ENCODE data around the gene RTN4.
"Not testable (repeated sequence)": the region's sequence is repeated elsewhere in the genome, so short reads cannot be mapped to it uniquely, and the experiment has no call there.

RTN4 gene

DNA sequence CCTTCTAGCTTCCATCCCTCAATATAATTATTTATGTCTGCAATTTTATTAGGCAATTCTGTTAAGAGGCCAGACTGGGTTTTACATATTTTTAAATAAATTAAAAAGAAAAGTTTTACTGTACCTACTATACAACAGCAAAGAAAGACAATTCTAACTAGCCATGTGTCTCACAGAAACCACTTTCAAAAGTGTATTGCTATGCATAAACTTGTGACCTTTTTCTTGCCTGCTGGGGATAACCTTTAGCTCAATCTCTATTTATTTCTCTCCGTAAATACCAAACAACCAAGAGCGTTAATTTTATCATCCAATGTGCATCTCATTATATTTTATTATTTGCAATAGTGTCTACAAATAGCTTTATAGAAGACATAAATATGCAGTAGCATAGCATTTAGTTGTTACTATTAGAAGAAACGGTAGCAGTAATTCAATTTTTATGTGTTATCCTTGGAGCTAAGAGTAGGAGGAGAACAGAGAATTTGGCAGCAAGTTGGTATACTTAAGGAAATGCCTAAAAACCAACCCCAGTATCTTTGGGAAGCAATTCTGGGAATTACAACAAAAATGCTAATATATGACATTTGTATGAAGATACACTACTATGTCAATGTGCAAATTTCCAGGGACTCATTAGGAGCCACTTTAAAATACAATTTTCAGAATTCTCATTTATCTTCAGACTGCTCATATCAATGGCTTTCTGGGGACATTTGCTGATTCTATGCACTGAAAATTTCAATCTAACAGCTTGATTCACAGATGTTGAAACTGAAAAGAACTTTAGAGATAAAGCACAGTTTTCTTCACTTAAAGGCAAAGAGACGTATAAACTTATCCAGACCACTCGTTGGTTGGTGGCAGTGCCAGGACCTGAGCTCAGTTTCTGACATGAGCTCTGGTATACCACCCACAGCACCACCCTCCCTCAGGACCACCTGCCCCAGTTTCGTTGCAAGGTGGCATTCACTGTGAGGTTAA, 23.0 kb upstream of the RTN4 start:
- no peak for DNase-seq

DNA sequence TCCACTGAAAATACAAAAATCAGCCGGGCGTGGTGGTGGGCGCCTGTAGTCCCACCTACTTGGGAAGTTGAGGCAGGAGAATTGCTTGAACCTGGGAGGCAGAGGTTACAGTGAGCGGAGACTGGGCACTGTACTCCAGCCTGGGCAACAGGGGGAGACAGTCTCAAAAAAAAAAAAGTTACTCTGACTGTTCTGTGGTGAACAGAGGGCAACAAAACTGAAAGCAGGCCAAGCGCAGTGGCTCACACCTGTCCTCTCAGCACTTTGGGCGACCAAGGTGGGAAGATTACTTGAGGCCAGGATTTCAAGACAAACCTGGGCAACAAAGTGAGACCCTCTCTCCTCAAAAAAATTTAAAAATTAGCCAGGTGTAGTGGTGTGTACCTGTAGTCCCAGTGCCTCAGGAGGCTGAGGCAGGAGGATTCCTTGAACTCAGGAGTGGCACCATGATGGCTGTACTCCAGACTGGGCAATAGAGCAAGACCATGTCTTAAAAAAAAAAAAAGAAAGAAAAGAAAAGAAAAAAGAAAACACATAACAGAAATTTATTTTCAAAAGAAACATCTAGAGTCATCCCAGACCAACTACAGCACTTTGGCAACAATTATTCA, 13.6 kb upstream of the RTN4 start:
- no peak for DNase-seq

DNA sequence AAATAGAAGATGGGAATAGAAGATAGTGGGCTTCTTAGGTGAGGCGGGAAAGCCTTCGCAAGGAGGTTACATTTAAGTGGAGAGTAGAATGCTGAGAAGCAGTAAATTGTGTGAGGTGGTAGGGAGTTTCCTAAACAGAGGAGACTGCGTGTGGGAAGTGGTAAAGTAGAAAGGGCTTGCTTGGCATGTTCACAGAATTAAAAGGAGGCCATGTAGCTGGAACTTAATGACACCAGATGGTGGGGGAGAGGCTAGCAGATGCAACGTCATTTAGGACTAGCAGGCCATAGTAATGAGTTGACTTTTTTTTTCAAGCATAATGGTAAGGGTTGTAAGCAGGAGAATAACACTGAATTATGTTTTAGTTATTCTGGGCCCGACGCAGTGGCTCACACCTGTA, 13.0 kb upstream of the RTN4 start:
- no peak for DNase-seq

DNA sequence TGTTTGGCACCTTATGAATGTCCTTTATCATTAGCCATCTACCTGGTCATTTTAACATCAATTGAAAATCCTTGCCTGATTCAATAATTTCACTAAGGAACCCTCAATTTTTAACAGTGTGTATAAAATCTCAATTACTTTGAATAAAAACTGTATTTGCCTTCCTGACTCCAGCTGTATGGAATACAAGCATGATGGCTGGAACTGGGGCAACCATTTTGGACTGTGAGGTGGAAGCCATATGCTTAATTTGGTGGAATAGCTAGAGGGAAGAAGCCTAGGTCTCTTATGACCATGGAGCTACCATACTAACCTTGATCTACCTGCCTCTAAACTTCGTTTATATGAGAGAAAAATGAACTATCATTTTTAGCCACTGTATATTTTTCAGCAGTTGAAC, 12.5 kb upstream of the RTN4 start:
- DNase-seq: no peak

DNA sequence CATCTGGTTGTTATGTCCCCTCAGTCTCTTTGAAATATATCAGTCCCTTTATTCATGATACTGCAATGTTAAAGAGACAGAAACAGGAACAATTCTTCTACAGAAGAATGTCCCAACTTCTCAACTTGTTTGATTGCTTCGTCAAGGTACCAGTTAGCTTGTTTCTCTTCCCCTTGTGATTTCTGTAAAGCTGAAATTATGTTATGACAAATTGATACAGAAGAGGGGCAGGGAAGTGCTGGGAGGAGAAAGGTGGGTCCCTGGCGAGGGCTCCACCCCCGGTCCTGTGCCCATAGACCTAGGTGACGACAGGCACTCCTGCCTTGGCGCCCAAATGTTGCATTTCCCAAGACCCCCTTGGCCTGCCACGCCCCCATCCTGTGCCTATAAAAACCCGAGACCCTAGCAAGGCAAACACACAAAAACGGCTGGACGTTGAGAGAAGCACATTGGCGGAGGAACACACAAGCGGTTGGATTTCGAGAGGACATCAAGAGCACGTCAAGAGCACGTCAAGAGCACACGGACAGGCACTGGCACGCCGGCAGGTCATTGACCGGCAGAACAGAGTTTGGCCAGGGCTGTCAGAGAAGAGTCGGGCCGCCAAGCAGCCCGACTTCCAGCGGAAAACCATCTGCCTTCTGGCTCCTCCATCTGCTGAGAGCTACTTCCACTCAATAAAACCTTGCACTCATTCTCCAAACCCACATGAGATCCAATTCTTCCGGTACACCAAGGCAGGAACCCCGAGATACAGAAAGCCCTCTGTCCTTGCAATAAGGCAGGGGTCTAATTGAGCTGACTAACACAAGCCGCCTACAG, 11.5 kb upstream of the RTN4 start:
- DNase-seq: no peak

DNA sequence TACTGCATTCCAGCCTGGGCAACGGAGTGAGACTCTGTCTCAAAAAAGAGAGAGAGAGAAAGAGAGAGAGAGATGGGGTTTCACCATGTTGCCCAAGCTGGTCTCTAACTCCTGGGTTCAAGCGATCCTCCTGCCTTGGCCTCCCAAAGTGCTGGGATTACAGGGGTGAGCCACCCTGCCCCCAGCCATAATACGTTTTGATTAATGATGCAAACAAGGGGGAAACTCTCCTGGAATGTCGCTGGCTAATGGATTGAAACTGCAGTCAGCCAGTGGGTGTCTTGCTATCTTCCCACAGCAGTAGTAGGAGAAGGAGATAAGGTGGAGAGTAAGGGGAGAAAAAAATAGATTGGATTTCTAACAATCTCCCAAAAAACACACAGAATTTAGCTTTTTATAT, 9.5 kb upstream of the RTN4 start:
- DNase-seq: no peak

DNA sequence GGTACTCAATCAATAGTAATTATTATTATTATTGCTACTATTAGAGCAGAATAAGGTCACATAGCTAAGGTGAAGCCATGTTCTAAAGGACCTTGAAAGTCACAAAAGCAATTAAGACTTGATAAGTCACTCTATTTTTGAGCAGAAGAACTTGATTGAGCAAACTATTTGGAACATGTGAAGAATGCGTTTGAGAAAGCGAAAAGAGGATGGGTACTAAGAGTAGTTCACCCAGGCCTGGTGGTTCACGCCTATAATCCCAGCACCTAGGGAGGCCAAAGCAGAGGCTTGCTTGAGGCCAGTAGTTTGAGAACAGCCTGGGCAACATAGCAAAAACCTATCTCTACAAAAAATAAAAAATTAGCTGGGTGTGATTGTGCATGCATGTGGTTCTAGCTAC, 7.2 kb upstream of the RTN4 start:
- DNase-seq: no peak

DNA sequence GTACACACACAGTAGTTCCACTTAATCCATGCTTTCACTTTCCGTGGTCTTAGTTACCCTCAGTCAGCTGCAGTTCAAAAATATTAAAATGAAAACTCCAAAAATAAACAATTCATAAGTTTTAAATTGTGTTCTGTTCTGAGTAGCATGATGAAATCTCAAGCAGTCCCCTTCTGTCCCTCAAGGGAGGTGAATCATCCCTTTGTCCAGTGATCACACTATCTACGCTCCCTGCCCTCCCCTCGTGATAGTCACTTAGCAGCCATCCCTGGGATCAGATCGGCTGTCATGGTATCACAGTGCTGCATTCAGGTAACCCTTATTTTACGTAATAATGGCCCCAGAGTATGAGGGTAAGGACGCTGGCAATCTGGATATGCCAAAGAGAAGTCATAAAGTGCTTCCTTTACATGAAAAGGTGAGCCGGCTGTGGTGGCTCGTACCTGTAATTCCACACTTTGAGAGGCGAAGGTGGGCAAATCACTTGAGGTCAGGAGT, 5.8 kb upstream of the RTN4 start:
- no peak for DNase-seq

DNA sequence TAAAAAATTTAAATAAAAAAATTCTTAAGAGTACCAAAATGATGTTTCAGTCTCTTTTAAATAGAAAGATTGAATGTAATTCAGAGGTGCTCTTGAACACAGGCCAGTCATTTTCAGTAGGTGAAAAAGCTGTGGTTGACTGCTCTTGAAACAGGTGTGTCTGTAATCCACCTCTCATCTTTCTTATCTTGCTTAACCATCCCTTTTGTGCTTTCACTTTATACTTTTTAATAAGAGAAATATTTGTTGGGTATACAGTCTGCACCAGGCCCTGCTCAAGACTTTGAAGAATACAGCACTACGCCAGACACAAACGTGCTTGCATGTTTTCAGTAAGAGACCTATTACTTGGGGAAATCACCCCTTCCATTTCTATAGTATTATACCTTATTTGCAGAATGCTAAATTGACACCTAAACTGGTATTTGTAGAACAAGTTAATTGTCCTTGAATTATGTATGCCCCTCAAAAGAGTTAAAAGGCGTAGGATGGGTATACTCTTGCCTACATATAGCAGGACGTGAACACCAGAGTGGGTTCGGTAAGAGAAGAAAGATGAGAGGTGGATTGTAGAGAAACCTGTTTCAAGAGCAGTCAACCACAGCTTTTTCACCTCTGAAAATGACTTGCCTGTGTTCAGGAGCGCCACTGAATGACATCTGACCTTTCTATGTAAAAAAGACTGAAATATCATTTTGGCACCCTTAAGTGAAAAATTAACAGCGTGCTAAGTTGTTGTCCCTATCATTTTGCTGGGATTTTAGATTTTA, 4.0 kb upstream of the RTN4 start:
- no peak for DNase-seq

DNA sequence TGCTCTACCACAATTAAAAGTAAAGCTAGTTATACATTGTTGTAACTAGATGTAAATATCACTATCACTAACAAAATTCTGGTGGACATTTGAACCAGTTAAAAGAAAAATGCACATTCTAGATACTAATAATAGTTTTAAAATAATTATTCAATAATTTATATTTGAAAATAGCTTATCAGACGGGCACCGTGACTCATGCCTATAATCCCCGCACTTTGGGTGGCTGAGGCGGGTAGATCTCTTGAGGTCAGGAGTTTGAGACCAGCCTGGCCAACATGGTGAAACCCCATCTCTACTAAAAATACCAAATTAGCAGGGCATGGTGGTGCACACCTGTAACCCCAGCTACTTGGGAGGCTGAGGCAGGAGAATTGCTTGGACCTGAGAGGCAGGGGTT, 3.0 kb upstream of the RTN4 start:
- DNase-seq: not testable (repeated sequence)

DNA sequence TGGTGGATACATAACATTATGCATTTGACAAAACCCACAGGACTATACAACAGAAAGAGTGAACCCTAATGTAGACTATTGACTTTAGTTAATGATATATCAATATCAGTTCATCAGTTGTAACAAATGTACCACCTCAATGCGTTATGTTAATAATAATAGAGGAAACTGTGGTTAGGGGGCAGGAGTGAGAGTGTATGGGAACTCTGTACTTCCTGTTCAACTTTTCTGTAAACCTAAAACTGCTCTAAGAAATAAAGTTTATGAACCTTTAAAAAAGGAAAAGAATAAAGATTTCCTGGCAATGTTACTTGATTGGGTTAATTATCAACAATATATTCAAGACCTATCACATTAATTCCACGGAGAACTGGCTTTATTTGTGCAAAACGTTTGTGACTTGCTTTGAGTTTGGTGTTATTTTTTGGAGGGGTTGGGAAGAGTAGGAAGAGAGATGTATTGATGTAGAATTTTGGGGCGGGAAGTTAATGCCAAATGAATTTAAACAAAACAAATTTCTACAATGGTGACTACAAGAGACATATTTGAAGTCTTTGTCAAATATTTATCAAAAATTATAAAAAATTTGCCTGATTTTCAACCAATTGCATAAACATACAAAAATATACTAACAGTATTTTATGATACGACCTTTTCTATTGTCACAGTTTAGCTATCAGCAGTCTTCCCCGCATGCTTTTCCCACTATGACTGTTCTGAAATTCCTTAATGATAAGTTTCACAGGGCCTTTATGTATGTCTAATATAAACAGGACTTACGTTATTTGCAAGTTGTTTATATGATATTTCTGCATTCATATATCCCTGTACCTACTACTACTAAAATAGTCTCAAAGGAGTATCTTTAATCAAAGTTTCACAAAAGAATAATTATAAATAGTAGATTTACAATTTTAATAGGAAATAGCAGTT, 2.1 kb upstream of the RTN4 start:
- no peak for DNase-seq

DNA sequence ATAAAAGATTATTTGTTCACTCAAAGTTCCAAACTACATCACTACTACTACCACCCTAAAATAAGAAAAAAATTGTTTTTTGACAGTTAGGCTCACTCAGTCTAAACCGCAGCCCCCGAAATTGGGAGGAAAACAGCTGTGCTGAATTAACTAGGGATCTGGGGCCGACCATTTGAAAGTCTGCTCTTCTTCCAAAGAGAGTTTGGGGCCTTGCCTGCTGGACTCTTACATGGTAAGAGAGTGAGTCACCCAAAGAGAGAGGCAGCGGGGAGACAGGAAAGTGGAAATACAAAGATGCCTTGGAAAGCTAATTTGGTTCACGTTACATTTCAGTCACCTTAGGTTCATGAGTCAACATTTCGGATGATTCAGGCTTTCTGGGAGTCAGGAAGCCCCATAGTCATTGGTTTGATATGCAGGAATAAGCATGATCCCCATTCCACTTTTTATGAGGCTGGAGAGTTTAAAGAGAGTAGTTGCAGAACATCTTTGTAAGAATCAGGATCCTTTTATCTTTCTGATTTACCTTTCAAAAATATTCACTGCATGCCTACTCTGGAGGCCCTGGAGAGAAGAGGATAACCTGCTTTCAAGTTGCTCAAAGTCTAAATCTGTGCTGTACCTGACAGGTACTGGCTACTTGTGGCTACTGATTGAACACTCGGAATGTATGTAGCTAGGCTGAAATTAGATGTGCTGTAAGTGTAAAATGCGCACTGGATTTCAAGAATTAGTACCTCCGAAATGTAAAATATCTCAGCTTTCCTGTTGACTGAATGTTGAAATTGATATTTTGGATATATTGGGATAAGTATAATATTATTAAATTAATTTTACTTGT, 995 bp upstream of the RTN4 start:
- DNase-seq: no peak

DNA sequence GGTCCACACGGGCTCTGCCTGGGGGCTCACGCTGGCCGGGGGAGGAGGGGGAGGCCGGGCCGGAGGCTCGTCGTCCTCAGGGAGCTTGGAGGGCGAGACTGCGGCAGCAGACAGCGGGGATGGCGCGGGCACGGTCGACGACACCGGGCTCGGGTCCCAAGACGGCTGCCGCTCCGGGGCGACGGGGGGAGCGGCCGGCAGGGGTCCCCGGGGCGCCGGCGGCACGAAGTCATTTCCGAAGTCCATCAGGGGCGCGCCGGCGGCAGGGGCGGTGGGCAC, 491 bp downstream of the RTN4 start:
- DNase-seq: no peak

DNA sequence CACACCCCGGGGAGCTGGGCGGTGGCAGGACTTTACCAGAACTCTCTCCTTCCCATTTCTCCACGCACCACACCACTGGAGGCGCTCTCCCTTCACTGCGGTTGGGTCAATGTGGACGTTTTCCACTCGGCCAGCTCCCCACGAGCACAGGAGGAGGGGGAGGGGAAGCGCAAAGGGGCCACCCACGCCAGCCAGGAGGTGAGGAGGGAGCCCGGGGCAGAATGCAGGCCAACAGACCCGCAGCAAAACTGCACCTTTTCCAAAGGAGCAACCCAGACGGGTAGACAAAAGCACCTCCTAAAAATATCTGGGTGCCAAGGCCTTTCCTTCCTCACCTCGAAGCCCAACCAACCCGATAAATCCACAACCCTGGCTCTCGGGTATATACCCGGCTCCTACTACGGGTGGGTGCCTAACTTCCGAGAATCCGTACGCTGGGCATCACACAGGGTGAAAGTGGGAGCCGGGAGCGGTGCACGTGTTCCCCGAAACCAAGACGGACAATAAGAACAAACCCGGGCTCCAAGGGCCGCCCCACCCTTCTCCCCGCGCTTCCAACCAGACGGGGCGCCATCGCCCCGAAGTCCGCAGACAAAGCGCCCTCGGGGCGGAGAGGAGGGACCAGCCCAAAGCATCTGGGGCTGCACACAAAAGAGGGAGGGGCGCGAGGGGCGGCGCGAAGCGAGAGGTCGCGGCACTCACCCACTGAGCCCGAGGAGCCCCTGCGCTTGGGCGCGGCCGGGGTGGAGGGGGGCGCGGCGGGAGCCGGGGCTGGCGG, 1.0 kb downstream of the RTN4 start:
- peak; percentile 60 for DNase-seq

DNA sequence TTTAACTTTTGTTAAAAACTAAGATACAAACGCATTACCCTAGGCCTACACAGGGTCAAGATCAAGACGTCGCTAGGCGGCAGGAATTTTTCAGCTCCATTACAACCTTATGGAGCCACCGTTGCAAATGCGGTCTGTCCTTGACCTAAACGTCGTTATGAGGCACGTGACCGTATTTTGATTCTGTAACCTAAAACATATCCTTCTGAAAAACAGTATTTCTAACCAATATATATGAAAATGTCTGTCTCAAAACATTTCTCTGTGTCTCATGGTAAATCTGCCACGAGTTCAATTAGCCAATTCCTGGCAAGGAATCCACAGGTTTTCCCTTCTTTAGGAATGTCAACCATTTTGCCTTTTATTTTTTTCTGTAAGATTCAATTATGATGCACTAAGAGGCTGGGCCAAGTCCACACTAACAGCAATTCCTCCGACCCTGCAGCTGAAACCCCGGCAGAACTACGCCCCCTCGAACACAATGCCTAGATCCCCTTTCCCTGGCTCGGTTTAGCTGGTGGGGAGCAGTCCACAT, 1.7 kb downstream of the RTN4 start:
- DNase-seq: no peak

DNA sequence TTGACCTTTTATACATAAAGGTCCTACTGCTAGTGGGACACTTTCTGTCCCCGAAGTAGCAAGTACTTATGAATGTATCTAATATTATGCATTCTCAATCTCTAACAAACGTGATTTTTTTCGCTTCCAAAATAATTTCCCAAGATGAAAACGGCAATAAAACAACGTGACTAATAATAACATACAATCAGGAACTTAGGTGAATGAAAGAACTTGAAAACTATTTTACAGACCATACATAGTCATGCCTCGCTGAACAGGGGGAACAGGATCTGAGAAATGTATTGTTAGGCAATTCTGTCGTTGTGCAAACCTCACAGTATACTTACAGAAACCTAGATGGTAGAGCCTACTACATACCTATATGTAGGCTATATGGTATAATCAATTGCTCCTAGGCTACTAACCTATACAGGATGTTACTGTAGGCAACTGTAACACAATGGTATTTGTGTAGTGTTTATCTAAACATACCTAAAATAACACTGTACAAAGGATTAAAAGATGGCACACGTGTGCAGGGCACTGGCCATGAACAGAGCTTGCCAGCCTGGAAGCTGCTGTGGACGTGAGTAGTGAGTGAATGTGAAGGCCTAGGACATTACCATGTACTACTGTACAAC, 2.5 kb downstream of the RTN4 start:
- DNase-seq: no peak

DNA sequence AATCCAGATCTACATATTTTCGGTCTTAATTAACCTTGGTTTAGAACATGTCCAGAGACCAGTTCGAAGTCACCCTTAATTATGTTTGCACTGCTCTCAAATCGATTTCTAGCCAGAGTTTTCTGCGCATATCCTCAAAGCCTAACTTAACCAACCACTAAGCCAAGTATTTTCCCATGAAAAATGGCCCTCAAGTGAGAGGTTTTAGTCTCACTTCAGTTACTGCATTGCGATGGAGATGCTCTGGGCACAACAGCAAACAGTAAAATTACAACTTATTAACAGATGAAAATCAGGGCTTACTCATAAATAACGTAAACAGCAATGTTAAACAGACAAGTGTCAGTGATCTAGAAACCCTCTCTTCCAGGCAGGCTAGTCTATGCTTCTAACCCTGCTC, 4.5 kb downstream of the RTN4 start:
- no peak for DNase-seq

DNA sequence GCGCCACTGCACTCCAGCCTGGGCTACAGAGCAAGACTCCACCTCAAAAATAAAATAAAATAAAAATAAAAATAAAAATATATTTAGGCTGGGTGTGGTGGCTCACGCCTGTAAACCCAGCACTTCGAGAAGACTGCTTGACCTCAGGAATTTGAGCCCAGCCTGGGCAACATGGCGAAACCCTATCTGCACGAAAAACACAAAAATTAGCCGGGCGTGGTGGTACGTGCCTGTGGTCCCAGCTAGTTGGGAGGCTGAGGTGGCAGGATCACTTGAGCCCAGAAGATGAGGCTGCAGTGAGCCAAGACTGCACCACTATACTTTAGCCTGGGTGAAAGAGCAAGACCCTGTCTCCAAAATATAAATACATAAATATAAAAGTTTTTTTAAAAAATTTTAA, 6.4 kb downstream of the RTN4 start:
- no peak for DNase-seq

DNA sequence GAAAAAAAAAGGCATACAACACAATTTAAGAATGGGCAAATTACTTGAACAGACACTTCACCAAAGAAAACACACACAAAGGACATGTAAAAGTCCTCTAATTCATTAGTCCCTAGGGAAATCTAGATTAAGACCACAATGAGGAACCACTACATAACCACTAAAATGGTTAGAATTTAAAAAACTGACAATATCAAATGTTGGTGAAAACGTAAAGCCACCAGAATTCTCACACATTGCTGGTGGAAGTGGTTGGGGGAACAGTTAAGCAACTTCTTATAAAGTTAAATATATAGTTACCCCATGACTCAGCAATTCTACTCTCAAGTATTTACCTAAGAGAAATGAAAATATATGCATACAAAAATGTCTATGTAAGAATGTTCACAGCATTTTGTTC, 11.8 kb downstream of the RTN4 start:
- DNase-seq: no peak

Data from NCI-H2107 (cell line).